GM12864 (cell line): Measurements from ENCODE around the gene TPRG1L.

Experiments
- DNase-seq: peaks from one replicate; pipeline ENCODE4 v3.0.0-alpha.2; 2011; ENCODE audit warnings: low read depth
- H3K4me3 ChIP-seq: 2 replicates; pipeline ENCODE4 v1.5.1; 2011; ENCODE audit warnings: mild to moderate bottlenecking, low read depth, low read length, control low read depth
- TF ChIP-seq, protein P1 (sequence below): IDR thresholded peaks from 2 replicates; pipeline ENCODE4 v1.5.1; 2011; ENCODE audit warnings: low read depth, mild to moderate bottlenecking, moderate library complexity, low read length, control low read depth, inconsistent platforms; ENCODE audit errors: missing control alignments

TPRG1L gene

DNA sequence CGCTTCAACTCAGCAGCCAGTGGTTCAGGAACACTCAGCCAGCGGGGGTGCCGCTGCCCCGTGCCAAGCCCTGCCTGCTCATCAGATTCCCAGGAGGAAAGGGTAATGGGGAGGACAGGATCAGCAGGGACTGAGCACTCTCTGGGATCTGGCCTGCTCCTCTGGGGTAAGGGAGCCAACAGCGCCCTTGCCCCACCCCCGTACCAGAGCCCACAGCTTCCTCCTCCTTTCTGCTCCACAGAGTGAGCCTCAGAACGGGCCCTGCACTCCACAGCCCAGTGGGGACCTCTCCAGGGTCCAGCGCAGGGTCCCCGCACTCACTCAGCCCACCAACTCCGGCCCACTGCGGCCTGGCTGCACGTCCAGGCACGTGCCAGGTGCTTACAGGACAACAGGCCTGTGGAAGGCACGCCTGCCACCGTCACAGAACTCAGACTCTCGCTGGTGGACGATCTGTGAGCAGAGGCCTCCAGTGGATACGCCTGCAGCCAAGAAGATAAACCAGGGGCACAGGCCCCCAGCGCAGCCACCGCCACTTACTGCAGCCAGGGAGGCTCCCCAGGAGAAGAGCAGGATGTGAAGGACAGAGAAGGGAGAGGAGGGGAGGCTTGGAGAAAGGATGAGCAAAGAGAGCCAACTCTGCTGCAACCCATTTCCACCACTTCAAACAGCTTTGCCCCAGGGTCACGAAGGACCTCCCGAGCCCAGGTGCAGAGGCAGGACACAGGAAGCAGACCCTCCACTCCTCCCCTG is 15.6 kb upstream of the TPRG1L start:
- no peak for DNase-seq

DNA sequence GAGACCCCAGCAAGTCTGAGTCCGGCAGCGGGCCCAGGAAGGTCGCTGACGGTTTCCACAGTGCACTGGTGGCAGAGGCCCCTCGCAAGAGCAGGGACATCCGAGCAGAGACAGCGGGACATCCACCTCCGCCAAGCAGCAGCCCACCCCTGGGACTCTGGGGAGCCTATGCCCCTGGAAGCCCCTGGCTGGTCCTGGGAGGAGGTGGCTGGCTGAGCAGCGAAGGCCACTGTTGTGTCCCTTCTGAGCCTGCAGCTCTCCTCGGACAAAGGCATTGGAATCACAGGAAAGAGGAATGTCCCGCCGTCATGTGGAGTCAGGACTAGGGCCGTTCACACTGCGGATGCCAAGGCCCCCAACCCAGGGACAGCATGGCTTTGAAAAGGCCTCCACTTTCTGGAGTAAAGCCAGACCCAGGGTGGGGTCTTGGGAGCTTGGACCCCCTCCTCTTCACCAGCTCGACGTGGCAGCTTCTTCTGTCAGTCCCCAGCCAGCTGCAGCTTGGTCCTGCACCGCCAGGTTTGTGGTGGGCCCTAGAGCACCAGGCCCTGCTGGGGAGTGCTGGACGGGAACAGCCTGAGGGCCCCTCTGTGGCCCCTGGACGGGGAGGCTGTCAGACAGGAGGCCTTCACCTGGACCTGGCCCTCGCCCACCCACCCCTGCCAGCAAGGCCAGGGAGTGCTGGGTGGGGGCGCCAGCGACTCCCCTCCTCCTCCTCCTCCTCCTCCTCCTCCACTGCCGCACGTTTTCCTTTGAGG is 14.9 kb upstream of the TPRG1L start:
- H3K4me3 ChIP-seq, result no peak overlapping the region
- DNase-seq, result no peak

More for the DNA sequence above, 15.6 kb upstream of the TPRG1L start:
- no peak overlapping the region for H3K4me3 ChIP-seq
- TF ChIP-seq, protein P1, sequence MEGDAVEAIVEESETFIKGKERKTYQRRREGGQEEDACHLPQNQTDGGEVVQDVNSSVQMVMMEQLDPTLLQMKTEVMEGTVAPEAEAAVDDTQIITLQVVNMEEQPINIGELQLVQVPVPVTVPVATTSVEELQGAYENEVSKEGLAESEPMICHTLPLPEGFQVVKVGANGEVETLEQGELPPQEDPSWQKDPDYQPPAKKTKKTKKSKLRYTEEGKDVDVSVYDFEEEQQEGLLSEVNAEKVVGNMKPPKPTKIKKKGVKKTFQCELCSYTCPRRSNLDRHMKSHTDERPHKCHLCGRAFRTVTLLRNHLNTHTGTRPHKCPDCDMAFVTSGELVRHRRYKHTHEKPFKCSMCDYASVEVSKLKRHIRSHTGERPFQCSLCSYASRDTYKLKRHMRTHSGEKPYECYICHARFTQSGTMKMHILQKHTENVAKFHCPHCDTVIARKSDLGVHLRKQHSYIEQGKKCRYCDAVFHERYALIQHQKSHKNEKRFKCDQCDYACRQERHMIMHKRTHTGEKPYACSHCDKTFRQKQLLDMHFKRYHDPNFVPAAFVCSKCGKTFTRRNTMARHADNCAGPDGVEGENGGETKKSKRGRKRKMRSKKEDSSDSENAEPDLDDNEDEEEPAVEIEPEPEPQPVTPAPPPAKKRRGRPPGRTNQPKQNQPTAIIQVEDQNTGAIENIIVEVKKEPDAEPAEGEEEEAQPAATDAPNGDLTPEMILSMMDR, result no peak

DNA sequence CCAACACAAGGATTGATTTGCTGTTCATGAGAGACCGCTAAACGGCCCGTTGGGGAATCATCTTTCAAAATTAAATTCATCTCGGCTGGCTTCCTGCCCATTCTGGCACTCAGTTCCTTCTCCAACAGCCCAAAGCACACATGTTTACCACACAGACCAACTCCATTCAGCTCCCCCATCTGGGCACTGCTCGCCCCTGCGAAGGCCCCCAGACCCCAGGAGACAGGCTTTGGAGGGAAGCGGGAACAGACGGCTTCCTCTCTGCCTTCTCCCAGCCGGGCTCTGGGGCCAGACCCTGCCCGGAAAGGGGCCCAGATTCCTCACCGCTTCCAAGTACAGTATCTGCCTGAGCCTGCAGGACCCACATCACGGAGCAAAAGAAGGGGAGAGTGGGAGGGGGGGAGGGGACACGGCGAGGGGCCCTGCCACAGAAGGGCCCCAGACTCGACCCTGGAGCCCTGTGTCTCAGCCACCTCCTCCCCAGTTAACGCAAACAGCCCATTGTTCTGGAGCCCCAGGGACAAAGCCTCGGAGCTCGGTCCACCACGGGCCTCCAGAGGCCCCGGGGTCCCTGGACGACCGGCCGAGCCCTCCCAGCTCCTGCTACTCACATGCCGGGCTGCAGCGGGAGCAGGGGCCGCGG is 14.2 kb upstream of the TPRG1L start:
- no peak for DNase-seq

More for the DNA sequence above, 14.9 kb upstream of the TPRG1L start:
- TF ChIP-seq, protein P1, result no peak

DNA sequence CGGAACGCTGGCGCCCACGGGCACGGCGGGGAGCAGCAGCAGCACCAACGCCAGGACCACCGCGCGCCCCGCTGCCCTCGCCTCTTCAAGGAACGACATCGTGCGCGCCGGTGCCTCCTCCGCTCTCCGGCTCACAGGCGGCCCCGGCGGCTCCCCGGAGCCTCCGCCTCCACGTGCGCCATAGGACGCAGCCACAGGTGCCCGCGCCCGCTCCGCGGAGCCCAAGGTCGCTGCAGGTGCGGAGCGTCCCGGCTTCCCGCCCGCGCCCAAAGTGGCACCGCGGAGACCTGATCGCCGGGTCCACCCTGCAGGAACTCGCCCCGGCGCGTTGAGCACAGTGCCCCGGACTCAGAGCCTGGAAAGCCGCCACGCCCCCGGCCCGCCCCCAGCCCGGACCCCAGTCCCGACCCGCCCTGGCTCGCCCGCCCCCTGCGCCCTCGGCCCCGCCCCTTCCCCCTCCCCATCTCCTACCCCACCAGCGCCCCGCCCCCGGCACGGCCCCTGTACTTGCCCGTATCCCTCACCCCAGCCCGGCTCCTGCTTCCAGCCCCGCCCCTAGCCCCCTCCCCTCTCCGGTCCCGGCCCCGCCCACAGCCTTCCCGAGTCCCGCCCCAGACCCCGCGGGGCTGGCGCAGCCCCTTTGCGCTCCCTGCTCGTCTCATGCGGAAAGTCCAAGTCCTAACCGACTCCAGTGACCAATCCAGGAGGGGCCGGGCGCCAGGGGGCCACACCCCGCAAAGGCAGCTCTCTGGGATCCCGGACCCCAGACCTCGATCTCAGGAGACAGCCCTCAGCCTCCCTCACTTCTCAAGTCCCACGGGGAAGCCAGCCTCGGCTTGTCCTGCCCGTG is 13.4 kb upstream of the TPRG1L start, which contains the start of gene MEGF6:
Gene MEGF6, minus strand, starts transcription at position 339 of the 850 bp plus-strand sequence. Its CDS starts 240 bp downstream, at position 99.
- no peak within 1 kb of the TSS for H3K4me3 ChIP-seq
- TF ChIP-seq, protein P1, result no peak
- no peak for DNase-seq

More for the DNA sequence above, 14.2 kb upstream of the TPRG1L start:
- TF ChIP-seq, protein P1, result no peak
- H3K4me3 ChIP-seq, result no peak overlapping the region

DNA sequence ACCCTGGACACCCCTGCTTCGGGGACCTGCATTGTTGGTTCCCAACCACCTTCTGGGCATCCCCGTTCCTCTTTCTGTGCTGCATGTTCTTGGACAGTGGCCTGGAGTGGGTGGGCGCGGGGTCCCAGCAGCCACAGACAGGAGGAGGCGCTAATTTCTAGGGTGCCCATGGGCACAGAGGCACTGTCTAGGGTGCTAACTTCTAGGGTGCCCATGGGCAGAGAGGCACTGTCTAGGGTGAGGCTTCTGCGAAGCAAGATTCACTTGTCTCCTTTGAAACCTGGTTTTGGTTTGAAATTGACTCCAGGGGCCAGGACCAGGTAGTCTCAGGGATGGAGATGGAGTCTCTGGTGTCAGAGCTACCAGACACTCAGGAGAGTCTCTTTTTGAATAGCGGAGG is 12.7 kb upstream of the TPRG1L start:
- no peak for DNase-seq
- TF ChIP-seq, protein P1, result no peak
- H3K4me3 ChIP-seq, result no peak overlapping the region

DNA sequence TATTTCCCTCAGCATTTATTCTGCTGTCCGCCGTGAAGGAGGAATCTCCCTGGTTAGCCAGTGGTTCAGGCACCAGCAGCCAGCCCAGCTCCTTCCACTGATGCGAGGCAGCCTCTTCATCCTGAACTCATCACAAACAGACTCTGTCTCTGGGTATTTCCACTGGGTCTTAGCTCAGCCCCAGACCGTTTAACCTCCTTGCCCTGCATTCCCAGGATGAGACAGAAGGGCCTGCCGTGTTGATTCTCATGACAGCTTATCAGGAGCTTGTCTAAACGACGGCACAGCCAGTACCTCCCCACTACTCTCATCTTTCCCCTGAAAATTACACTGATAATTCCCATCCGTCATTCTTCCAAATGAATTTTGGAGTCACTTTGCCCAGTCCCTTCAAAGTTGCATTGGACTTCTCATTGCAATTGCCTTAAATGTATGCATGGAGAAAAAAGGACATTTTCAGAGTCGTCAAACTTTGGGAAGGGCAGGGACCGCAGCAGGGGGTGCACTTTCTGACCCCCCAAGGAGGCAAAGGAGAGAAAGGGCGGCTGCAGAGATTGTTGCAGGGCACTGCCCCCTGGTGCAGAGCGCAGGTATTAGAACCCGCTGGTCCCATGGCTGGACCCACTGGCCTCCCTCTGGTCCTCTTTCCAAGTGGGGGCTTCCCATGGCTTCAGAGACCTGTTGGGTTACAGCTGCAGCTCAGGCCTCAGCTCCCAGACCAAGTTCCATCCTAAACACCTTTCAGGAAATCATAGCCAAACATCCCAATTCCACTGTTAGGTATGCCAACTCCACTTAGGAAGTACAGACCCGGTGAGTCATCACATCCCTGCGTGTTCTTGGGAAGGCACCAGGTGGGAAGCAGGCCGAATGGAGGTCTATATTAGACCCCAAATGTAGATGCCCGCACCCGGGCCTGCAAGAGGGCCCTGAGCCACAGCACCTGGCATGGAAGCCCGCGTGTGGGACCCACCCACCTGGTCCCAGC is 9.8 kb upstream of the TPRG1L start:
- TF ChIP-seq, protein P1, result peak; percentile 69
- DNase-seq, result no peak
- no peak overlapping the region for H3K4me3 ChIP-seq
